Naive thymus-derived CD8-positive, alpha-beta T cell (primary cell): Measurements from ENCODE around the gene SH3GL2. TPM values are rescaled to one million over a fixed set of nuclear protein-coding genes. Genes with fewer than 3 reads are reported as not detected.

Source experiments
- ATAC-seq, 2 donors: fragments of 150-1000 bp; cut with Tn5 transposase in 1 of 2; sonication (Bioruptor Pico), chemical (Tn5 transposase) in 1 of 2; 1 replicate in 1 of 2; 2 replicates in 1 of 2; pipeline ENCODE4 v1.10.0; 2021; ENCODE audit warnings: mild to moderate bottlenecking in 2 of 2, moderate library complexity in 2 of 2
- POLR2A ChIA-PET: fragments of 350-600 bp; sonication (Branson Sonifier 250); formaldehyde crosslinking; loops from one replicate; lab custom pipeline; 2021; ENCODE audit warnings: antibody characterized with exemption; lab: Charles Lee
- DNase-seq, 10 donors: peaks; one replicate each; pipeline versions ENCODE4 v3.0.0 to v3.0.0-alpha.2; 2020 to 2022
- H3K27ac Mint-ChIP-seq, 10 donors: one replicate each; pipeline ENCODE4 v1.8.0; 2020 to 2022; ENCODE audit warnings: mild to moderate bottlenecking in 10 of 10, mixed read lengths in 10 of 10, moderate library complexity in 4 of 10, inconsistent platforms in 1 of 10
- H3K27me3 Mint-ChIP-seq, 5 donors: one replicate each; pipeline ENCODE4 v1.8.0; 2021 to 2022; ENCODE audit warnings: mixed read lengths in 5 of 5
- H3K36me3 Mint-ChIP-seq, 3 donors: one replicate each; pipeline ENCODE4 v1.8.0; 2020 to 2022; ENCODE audit warnings: mixed read lengths in 3 of 3, mild to moderate bottlenecking in 2 of 3, inconsistent platforms in 1 of 3
- H3K4me1 Mint-ChIP-seq, 4 donors: one replicate each; pipeline ENCODE4 v1.8.0; 2021 to 2022; ENCODE audit warnings: mixed read lengths in 4 of 4
- H3K4me3 Mint-ChIP-seq, 10 donors: one replicate each; pipeline ENCODE4 v1.8.0; 2020 to 2022; ENCODE audit warnings: mild to moderate bottlenecking in 10 of 10, mixed read lengths in 10 of 10, moderate library complexity in 6 of 10, inconsistent platforms in 1 of 10
- H3K9me3 Mint-ChIP-seq, 9 donors: one replicate each; pipeline ENCODE4 v1.8.0; 2020 to 2022; ENCODE audit warnings: mixed read lengths in 9 of 9, mild to moderate bottlenecking in 3 of 9, inconsistent platforms in 1 of 9, moderate library complexity in 1 of 9
- polyA plus RNA-seq, 3 donors: library from polyadenylated mRNA; unstranded; fragments of 300-500 nt; fragmentation: Illumina TruSeq; gene quantifications; one replicate each; pipeline ENCODE4 v1.2.3, GENCODE V29; 2021
- total RNA-seq, 8 experiments: library from RNA in 2 of 8; stranded (reverse) in 2 of 8; gene quantifications; one replicate each; pipeline ENCODE4 v1.2.3 and lab custom pipeline; 2021 to 2026

The SH3GL2 gene
- total and polyA plus RNA-seq, 5 experiments from 2014 or later: not detected

DNA sequence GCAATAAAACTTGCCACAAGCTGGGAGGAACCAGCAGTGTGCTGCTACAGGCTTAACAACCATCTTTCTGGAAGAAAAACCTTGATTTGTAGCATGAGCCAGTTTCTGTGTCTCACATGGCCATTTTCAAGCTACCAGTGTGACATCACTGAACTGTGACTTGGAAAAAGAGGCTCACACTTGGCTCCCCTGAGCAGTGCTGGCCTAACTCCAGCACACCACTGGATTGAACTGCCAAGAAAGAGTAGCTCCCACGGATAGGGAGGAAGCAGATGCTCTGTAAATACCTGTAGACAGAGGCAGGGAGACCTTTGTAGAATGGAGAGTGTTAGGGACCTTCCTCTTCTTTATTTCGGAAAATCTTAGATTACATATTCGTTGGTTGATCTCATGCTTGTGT lies 197.9 kb downstream of the SH3GL2 start:
- POLR2A ChIA-PET: no interaction called here
- Mint-ChIP-seq H3K27me3 (peaks cover 0 to 10% (median 0%) of the 10 kb centered on the region in 5 donors), H3K27ac (no peak overlapping the region), H3K36me3 (peaks cover 0 to 4% (median 0%) of the 10 kb centered on the region in 3 donors), H3K9me3 (peaks cover 0 to 16% (median 3%) of the 10 kb centered on the region in 9 donors), H3K4me3 (no peak overlapping the region), H3K4me1 (no peaks in the 10 kb centered on the region)
- no peak for DNase-seq
- no peak for ATAC-seq

DNA sequence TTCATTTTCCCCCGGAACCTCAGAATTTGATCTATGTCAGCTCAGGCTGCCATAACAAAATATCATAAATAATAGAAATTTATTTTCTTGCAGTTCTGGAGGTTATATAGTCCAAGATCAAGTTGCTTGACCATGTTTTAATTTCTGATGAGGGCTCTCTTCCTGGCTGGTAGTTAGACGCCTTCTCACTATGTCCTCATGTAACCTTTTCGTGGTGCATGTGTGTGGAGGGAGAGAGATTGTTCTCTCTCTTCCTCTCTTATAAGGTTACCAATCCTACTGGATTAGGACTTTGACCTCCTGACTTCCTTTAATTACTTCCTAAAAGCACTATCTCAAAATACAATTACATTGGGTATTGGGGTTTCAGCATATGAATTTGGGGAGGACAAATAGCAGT lies 198.6 kb downstream of the SH3GL2 start:
- ATAC-seq: no peak
- Mint-ChIP-seq H3K27me3 (peaks cover 0 to 10% (median 0%) of the 10 kb centered on the region in 5 donors), H3K4me3 (no peak overlapping the region), H3K4me1 (no peaks in the 10 kb centered on the region), H3K36me3 (peaks cover 0 to 4% (median 0%) of the 10 kb centered on the region in 3 donors), H3K9me3 (peaks cover 0 to 16% (median 5%) of the 10 kb centered on the region in 9 donors), H3K27ac (no peak overlapping the region)
- POLR2A ChIA-PET: no interaction called here
- DNase-seq: no peak

DNA sequence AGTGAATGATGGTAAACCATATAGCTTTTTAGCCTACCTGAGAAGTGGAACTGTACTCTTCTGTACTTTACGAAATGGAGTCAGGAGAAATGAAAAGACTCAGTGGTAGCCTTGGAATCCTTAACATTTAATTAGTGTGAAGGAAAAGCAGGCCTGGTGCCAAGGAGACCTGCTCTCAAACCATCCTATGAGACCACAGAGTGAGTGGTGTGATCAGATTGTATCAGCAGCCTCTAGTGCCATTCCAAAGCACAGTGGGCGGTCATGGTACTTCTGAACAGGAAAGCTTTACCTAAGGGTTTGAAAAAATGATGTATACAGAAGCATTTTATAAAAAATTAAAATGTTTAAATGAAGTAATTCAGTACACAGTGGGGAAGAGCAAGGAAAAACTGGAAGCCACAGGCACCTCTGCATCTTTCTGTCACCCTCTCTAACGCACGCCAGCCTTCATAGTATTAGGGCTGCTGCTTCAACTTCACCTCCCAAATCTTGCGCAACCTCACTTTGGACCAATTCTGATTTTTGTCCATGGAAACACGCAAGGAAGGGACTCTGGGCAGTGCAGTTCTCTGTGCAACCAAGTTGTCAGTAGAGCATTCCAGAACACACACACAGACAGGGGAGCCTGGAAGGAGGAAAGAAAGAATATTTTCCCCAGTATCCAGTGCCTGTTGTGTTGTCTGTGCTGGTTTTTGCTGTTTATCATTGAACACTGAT lies 203.7 kb downstream of the SH3GL2 start:
- H3K27me3 Mint-ChIP-seq: peaks cover 0 to 17% (median 4%) of the 10 kb centered on the region in 5 donors
- no peaks in the 10 kb centered on the region for H3K4me1 Mint-ChIP-seq
- no peak for ATAC-seq
- H3K4me3 Mint-ChIP-seq: no peak overlapping the region
- H3K27ac Mint-ChIP-seq: no peak overlapping the region
- no peak for DNase-seq
- H3K9me3 Mint-ChIP-seq: peaks cover 0 to 12% (median 3%) of the 10 kb centered on the region in 9 donors
- POLR2A ChIA-PET: interaction anchor here (1.1 kb wide), 1 partner anchor 523 kb away, joined by 3 read pairs; no protein-coding TSS in a partner anchor
- H3K36me3 Mint-ChIP-seq: peaks cover 0 to 4% (median 0%) of the 10 kb centered on the region in 3 donors

DNA sequence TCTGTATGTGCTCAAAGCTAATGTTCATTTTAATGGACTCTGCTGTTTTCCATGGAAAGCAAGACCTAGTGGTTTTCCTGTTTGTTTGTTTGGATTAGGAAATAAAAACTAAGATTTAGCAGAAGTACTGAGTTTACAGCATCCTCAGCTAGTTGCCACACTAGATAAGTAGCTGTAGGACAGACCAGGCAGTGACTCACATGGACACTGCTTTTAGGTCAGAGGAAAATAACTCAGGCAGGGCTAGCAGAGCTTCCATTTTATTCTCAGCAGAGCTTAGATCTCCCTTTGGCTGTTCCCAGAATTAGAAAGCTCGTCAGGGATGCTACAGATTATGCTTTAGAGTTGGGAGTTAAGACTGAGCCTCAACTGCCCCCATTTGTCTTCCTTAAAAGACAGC lies 204.4 kb downstream of the SH3GL2 start:
- no peak overlapping the region for H3K27ac Mint-ChIP-seq
- H3K9me3 Mint-ChIP-seq: peaks cover 0 to 10% (median 3%) of the 10 kb centered on the region in 9 donors
- peaks cover 0 to 2% (median 0%) of the 10 kb centered on the region in 3 donors for H3K36me3 Mint-ChIP-seq
- H3K4me3 Mint-ChIP-seq: no peak overlapping the region
- ATAC-seq (no peak), DNase-seq (no peak)
- peaks cover 0 to 14% (median 4%) of the 10 kb centered on the region in 5 donors for H3K27me3 Mint-ChIP-seq
- POLR2A ChIA-PET: no interaction called here
- H3K4me1 Mint-ChIP-seq: no peaks in the 10 kb centered on the region

DNA sequence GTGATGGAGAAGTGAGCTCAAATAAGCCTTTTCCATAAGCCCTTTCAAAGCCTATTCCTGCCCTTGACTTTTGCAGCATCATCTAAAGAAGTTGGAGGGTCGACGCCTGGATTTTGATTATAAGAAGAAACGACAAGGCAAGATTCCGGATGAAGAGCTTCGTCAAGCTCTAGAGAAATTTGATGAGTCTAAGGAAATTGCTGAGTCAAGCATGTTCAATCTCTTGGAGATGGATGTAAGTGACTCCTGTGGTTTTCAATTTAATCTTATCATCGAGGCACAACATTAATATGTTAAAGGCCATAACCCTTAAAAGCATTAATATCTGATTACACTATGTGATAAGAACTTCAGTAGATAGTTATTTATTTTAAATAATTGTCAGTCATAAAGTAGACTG lies 210.4 kb downstream of the SH3GL2 start:
- DNase-seq: no peak
- Mint-ChIP-seq H3K4me3 (no peak overlapping the region), H3K27me3 (peaks cover 0 to 8% (median 4%) of the 10 kb centered on the region in 5 donors), H3K27ac (no peak overlapping the region), H3K4me1 (no peaks in the 10 kb centered on the region), H3K36me3 (no peaks in the 10 kb centered on the region), H3K9me3 (peaks cover 0 to 4% (median 0%) of the 10 kb centered on the region in 9 donors)
- ATAC-seq: no peak
- POLR2A ChIA-PET: no interaction called here

DNA sequence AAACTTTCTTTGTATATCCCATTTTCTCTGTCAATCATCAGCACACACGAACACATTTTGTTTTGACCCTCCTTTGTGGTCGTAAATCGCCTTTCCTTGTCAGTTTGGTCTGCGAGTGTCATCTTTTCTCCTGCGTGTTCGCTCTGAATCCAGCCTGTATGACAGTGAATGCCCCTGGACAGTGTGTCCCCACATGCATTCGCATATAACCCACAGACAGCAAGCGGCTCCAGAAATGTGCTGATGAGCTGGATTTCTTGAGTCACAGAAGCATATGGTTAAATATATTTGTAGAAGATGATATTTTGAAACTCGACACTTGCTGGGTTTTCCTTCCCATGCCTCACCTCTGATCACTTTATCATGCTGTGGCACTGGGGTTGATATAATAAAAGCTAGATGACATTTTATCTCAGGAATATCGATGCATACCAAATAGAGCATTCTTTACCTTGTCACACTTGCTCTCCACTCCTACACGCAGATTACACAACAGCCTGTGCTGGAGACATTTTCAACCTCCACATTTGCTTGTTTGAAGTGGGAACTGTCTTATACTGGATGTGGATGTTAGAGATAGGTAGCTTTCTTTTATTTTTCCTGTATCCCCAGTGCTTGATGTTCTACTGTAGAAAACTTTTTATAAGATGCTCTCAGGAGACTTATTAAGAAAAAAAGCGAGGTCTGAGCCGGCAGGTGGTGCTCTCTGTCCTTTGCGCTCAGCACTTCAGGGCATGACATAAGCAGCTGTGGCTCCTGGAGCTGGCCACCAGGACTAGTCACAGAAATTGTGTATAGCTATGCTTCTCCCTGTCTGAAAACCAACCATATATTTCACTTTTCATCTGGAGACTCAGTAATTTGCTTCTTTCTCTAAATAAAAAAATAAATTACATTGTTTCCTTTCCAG lies 215.1 kb downstream of the SH3GL2 start:
- Mint-ChIP-seq H3K9me3 (peaks cover 0 to 4% (median 0%) of the 10 kb centered on the region in 9 donors), H3K4me3 (no peak overlapping the region), H3K36me3 (no peaks in the 10 kb centered on the region), H3K4me1 (no peaks in the 10 kb centered on the region), H3K27me3 (peaks cover 0 to 13% (median 0%) of the 10 kb centered on the region in 5 donors), H3K27ac (no peak overlapping the region)
- DNase-seq (no peak), ATAC-seq (no peak)
- POLR2A ChIA-PET: no interaction called here

DNA sequence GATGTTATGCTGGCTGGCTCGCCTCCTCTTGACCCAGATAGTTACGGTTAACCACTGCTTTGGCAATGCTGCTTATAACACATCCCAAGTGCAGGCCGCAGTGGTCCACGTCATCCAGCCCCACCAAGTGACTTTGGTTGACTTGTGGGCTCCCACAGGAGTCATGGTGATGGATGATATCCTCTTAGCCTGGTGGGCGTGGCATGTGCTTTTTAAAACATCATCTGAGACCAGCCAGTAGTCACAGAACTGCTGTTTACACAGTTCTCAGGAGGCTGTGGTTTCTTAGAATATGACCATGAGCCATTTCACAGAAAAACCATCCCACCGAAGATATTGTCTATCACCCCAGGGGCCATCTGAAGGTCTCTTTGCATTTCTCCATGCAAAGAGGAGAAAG lies 216.9 kb downstream of the SH3GL2 start:
- Mint-ChIP-seq H3K27me3 (peaks cover 0 to 13% (median 0%) of the 10 kb centered on the region in 5 donors), H3K36me3 (no peaks in the 10 kb centered on the region), H3K4me3 (no peak overlapping the region), H3K27ac (no peak overlapping the region), H3K9me3 (peaks cover 0 to 4% (median 0%) of the 10 kb centered on the region in 9 donors), H3K4me1 (no peaks in the 10 kb centered on the region)
- POLR2A ChIA-PET: no interaction called here
- no peak for ATAC-seq
- no peak for DNase-seq

DNA sequence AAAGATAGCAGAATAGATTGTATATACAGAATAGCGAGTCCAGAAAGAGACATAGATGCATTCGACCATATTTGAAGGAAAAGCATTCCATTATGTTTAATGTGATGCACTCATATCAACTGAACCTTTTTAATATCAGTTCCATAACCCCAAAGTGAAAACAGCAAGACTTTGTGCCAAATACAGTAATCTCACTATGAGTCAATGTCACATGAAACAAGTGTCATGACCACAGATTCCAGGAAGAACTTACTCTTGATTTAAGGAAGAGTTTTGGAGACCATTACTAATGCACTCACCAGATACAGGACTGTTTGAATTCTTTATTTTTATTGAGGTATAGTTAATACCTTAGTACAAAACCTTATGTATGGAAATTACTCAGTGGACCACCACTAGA lies 220.5 kb downstream of the SH3GL2 start:
- DNase-seq: no peak
- Mint-ChIP-seq H3K4me1 (no peaks in the 10 kb centered on the region), H3K9me3 (peaks cover 0 to 3% (median 0%) of the 10 kb centered on the region in 9 donors), H3K4me3 (no peak overlapping the region), H3K36me3 (no peaks in the 10 kb centered on the region), H3K27ac (no peak overlapping the region), H3K27me3 (peaks cover 0 to 16% (median 0%) of the 10 kb centered on the region in 5 donors)
- POLR2A ChIA-PET: no interaction called here
- ATAC-seq: no peak

DNA sequence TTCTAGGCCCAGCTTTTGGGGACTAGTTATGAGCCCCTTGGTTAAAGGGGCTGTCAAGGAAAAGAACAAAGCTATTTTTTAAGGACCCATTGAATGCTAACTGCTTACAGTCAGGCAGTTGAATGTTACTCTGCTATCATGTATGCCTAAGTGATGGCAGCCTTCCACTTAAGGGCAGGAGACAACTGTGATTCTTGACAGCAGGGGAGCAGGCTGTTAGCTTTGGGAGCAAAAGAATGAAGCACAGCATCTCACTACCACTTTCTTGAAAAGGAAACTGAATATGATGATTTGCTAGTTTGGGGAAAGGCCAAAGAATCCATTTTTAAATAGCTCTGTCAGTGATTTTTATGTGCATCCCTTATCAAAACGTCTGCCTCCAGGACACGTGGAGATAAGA lies 221.6 kb downstream of the SH3GL2 start:
- POLR2A ChIA-PET: no interaction called here
- Mint-ChIP-seq H3K36me3 (no peaks in the 10 kb centered on the region), H3K27ac (no peak overlapping the region), H3K9me3 (peaks cover 0 to under 1% (median 0%) of the 10 kb centered on the region in 9 donors), H3K4me3 (no peak overlapping the region), H3K27me3 (peaks cover 0 to 12% (median 0%) of the 10 kb centered on the region in 5 donors), H3K4me1 (no peaks in the 10 kb centered on the region)
- no peak for ATAC-seq
- no peak for DNase-seq

DNA sequence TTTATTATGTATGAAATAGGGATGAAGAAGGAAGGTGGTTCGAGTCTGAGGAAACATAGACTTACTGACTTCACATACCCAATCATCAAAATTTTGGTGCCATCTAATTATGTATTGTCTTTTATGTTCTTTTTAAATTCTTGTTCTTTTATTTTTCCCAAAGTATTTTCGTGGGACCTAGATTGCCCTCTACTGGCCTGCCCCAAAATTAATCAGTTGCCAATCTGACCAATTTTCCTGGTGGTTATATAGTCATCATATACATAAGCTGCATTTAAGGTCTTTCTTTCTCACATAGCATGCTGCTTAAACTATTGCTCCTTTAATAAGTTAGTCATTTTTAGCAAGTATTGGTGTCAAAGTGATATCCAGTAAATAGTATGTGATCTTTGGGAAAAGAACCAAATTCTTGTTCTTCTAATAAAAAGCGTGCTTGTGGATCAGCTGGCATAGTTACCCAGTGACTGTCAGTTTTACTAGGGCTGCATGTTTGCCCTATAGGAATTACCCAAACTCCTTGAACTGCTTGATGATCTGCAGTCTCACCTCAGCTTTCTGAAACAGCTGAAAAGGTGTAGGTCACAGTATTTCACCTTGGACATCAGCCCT lies 223.5 kb downstream of the SH3GL2 start:
- no peak overlapping the region for H3K27ac Mint-ChIP-seq
- ATAC-seq: no peak
- H3K9me3 Mint-ChIP-seq: peaks cover 0 to 3% (median 0%) of the 10 kb centered on the region in 9 donors
- no peak for DNase-seq
- no peak overlapping the region for H3K4me3 Mint-ChIP-seq
- no peaks in the 10 kb centered on the region for H3K4me1 Mint-ChIP-seq
- no peaks in the 10 kb centered on the region for H3K36me3 Mint-ChIP-seq
- POLR2A ChIA-PET: no interaction called here
- peaks cover 0 to 10% (median 0%) of the 10 kb centered on the region in 5 donors for H3K27me3 Mint-ChIP-seq

DNA sequence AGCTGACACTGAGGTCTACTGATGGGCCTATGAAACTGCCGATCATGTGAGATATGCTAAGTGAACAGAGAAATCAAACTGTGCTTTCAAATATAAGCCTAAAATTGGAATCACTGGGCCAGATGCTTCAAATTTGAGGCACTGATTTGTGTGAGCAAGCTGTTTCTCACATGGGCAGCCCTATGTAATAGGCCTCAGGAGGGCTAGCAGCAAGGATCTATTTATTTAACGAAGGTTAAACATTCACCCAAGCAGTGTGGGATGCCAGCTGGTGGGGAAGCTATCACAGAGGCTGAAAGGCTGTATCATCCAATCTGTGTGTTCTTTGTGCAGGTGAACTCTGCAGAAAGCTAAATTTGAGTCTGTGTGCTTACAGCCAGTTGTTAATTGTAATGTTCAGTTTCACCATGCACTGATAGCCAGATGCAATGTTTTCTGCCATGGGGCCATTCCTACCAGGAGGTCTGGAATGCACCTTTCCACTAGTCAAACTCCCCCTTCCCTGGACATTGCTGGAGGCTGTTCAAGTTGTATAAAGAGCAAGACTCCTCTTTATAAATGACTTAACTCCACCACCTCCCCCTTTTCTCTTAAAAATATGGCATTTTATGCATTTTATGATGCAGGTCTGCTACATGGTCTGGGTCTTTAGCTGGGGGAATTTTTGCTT lies 228.9 kb downstream of the SH3GL2 start:
- no peaks in the 10 kb centered on the region for H3K4me1 Mint-ChIP-seq
- ATAC-seq (no peak), DNase-seq (no peak)
- no peaks in the 10 kb centered on the region for H3K36me3 Mint-ChIP-seq
- peaks cover 0 to 3% (median 0%) of the 10 kb centered on the region in 9 donors for H3K9me3 Mint-ChIP-seq
- H3K4me3 Mint-ChIP-seq: no peak overlapping the region
- POLR2A ChIA-PET: no interaction called here
- no peak overlapping the region for H3K27ac Mint-ChIP-seq
- H3K27me3 Mint-ChIP-seq: peaks cover 0 to 16% (median 4%) of the 10 kb centered on the region in 5 donors

DNA sequence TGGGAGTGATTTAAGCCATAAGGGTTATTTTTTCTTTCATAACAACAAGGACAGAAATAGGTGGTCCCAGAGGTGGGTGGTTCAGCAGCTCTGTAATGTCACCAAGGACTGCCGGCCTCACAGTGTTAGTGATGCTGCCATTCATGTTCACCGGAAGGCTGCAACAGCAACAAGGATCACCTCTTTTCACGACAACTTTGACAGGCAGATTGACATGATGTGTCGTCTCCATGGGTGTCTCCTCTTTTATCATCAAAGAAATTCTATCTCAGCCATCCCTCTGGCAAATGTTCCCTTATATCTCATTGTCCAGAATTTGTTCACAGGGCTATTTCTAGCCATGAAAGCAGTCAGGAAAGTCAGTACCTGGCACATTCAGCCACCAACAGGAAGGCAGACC lies 231.5 kb downstream of the SH3GL2 start:
- Mint-ChIP-seq H3K4me1 (no peaks in the 10 kb centered on the region), H3K9me3 (peaks cover 0 to 3% (median 0%) of the 10 kb centered on the region in 9 donors), H3K27me3 (peaks cover 0 to 22% (median 5%) of the 10 kb centered on the region in 5 donors), H3K27ac (no peak overlapping the region), H3K4me3 (no peak overlapping the region), H3K36me3 (no peaks in the 10 kb centered on the region)
- ATAC-seq (no peak), DNase-seq (no peak)
- POLR2A ChIA-PET: no interaction called here
